Renal cortical epithelial cell (primary cell): ENCODE measurements around the gene CAMK2A. TPM values are rescaled to one million over a fixed set of nuclear protein-coding genes. Genes with fewer than 3 reads are reported as not detected.

Source experiments
- DNase-seq: peaks from one replicate; pipeline ENCODE4 v3.0.0-alpha.2; 2011; ENCODE audit warnings: low read depth
- total RNA-seq: library from RNA; depleted of rRNA; stranded (reverse); fragments of >200 nt; gene quantifications from 2 replicates; pipeline ENCODE4 v1.2.3, GENCODE V29; 2014

CAMK2A gene
- total RNA-seq, 1 donor from 2014 or later = 0.15 TPM

DNA sequence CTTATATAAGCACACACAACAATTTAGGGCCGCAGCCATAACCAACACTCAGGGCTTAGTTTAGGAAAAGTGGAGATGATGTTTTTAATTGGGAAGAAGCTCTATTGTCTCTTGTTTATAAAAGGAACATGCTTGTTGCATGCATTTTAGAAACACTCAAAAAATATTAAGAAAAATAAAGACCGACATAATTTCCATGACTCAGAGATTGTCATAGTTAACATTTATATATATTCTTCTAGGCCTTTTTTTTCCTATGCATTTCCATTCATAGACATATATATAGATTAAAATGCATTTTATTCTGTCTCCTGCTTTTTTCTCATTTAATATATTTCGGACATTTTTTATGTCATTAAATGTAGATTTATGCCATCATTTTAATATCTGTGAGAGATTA, 26.7 kb upstream of the CAMK2A start:
- no peak for DNase-seq

DNA sequence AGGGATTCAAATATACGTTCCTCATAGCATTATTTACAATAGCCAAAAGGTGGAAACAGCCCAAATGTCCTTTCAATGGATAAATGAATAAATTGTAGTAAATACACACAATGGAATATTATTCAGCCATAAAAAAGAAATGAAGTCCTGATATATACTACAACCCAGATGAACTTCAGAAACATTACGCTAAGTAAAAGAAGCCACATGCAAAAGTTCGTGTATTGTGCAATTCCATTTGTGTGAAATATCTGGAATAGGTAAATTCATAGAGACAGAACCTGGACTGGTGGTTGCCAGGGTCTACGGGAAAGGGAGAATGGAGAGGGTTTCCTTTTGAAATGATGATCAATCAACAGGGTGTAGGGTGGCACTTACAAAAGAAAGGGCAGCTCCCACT, 25.7 kb upstream of the CAMK2A start:
- DNase-seq = no peak

GRCh38 chr5:150313921-150314716, 24.5 kb upstream of the CAMK2A start:
- no peak for DNase-seq

DNA sequence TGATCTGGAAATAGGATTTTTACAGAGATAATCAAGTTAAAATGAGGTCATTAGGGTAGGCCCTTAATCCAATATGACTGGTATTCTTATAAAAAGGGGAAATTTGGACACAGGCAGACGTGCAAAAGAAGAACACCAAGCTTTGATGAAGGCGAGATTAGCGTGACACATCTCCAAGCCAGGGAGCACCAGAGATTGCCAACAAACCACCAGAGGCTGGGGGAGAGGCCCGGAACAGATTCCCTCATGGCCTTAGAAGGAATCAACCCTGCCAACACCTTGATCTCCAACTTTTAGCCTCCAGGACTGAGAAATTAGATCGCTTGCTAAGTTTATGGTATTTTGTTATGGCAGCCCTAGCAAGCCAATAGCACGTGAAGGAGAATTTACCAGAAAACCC, 23.9 kb upstream of the CAMK2A start:
- no peak for DNase-seq

DNA sequence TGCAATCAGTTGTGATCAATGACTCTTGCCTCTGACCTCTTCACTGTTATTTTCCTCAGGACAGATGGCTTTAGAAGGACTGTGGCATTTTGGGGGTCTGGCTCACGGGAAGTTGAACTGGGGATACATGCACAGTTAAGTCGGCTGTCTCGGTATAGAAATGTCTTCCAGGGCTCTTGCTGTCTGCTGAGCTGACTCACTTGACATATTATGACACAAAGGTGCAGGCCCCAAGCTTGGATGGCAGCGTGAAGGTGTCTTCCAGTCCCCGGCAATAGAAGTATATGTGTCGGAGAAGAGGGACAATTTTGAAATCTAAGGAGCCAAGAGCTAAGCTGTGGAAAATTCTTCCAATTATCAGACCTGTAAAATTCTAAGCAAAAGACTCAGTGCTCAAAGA, 22.9 kb upstream of the CAMK2A start:
- no peak for DNase-seq

- no peak for DNase-seq
Observed at GRCh38 chr5:150311015-150311692, 21.6 kb upstream of the CAMK2A start.

- no peak for DNase-seq
Observed at GRCh38 chr5:150310246-150310645, 20.7 kb upstream of the CAMK2A start.

DNA sequence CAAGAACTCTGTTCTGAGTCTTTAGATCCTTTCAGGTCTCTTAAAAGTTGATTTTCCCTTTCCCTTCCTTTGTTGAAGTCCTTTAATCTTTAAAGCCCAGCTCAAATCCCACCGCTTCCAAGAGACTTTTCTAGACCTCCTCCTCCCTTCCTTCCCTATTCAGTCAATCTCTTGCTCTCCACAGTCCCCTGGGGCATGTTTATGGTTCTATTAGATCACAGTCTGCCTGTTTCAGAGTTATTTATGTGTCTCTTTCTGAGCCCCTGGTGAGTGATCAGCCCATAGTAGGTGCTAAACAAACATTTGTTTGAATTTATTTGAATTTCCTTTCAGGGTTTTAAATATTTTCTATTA, 20.3 kb upstream of the CAMK2A start:
- no peak for DNase-seq

GRCh38 chr5:150309101-150309885, 19.7 kb upstream of the CAMK2A start:
- DNase-seq = no peak

DNA sequence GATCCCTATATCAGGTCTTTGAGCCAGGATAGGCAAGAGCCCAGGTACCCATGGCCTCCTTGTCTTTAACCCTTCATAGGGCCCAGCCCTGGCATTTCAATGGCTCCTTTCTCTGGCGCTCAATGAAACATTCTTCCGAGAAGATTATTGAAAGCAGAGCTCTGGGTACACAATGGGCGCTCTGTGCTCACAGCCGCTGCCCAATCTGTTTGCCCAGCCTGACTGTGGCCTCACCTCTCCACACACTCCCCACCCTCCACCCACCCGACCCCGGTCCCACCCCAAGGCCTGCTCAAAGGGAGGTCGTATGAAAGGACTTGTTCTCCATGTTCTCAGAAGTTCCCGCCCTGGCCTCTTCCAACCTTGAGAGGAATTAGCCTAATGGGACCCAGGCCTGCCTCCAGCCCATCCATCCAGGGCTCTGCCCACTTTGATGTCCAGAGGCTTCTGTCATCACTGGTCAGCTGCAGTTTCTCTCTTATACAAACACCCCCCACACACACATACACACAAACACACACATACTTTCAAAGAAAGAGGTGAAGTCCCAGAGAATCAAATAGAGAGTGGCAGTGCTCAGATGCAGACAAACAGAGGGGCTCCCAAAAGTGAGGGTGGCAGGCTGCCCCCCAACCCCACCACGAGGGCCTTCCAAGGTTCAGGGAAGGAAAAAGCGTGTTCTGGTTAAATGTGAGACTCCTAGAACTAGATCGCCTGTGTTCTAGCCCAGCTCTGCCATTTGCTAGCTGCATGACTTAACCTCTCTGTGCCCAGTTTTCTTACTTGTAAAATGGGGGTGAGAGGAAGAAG, 18.2 kb upstream of the CAMK2A start:
- DNase-seq = no peak

GRCh38 chr5:150306775-150307174, 17.2 kb upstream of the CAMK2A start:
- no peak for DNase-seq

- no peak for DNase-seq
Observed at GRCh38 chr5:150305557-150305956, 16.0 kb upstream of the CAMK2A start.

GRCh38 chr5:150305095-150305494, 15.5 kb upstream of the CAMK2A start:
- DNase-seq = no peak

DNA sequence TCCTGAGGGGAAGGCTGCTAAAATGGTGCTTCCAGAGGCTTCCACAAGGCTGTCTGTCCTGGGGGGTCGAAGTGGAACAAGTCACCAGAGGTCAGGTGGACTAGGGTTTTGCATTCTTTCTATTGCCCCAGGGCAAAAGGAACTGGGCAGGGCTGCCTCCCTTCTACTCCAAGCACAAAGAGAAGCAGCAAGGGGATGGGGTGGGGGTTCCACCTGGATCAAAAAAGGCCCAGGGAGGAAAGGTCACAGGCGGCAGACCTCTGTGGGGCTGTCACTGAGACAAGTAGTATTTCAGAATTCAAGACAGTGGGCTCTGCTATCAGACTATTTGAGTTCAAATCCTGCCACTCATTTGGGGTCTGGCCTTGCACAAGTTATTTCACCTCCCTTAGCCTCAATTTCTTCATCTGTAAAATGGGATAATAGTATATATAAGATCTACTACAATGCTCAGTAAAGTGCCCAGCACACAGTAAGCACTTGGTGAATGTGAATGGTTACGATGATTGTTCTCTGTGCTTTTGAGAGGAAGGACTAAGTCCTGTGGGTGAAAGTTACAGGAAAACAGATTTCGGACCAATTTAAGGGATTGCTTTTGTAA, 15.0 kb upstream of the CAMK2A start:
- no peak for DNase-seq

GRCh38 chr5:150303660-150304386, 14.2 kb upstream of the CAMK2A start:
- no peak for DNase-seq

- DNase-seq = peak; percentile 63
Observed at GRCh38 chr5:150303070-150303615, 13.6 kb upstream of the CAMK2A start.

GRCh38 chr5:150302301-150303069, 12.9 kb upstream of the CAMK2A start, which contains the start of gene ARSI:
ARSI (minus strand) TSS chr5:150302905; CDS start chr5:150302373, 532 bp downstream.
- DNase-seq = no peak

DNA sequence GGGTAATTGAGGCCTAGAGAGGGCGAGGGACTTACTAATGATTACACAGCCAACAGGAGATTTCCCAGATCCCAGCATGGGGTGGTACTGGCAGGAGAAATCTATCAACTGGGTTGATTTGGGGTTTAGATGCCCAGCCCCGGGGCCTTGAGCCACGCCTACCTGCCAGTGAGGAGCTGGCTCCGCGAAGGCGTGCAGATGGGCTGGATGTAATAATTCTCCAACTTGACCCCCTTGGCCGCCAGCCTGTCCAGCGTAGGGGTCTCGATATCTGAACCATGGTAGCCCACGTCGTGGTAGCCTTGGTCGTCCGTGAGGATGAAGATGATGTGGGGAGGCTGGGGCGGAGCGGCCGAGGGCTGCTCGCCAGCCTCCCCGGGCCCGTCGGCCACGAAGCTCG, 12.3 kb upstream of the CAMK2A start:
- DNase-seq = no peak

DNA sequence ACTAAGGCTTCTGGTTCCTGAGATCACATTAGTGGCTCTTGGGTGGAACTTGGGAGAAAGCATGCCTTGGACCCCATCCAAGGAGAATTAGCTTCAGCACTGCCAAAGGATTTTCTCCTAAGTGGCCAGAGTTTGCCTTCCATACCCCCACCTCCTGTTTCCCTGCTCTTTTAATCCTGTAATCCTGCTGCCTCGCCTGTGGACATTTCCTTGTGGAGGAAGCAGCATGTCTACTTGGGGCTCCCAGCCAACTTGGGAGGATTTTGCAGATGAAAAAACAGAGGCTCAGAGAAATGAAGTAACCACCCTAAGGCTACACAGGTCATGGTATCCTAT, 11.6 kb upstream of the CAMK2A start:
- DNase-seq = no peak
